HepG2 (cell line): ENCODE measurements around the gene CSTF2. TPM values are rescaled to one million over a fixed set of nuclear protein-coding genes. Genes with fewer than 3 reads are reported as not detected.

Source experiments
- ATAC-seq: fragments of 200-7000 bp; cut with Tn5 transposase; 3 replicates; pipeline ENCODE4 v1.9.1; 2020; ENCODE audit warnings: mild to moderate bottlenecking, moderate library complexity
- BruUV-seq: library from RNA; stranded (reverse); fragments of 400-500 nt; replicated peaks from 2 replicates; lab custom pipeline; 2021; lab: Mats Ljungman, UMichigan
- CTCF ChIA-PET: fragments of 300-600 bp; formaldehyde crosslinking; extraction: SDS; loops from one replicate; lab custom pipeline; 2021; ENCODE audit warnings: low total read pairs, inconsistent platforms, low intra/inter-chr PET ratio; lab: Yijun Ruan, JAX
- POLR2A ChIA-PET: fragments of 350-600 bp; sonication (Branson Sonifier 250); formaldehyde crosslinking; loops from one replicate; lab custom pipeline; 2020; ENCODE audit warnings: antibody characterized with exemption, inconsistent platforms; lab: Yijun Ruan, JAX
- DNase-seq: peaks from one replicate; pipeline ENCODE4 v3.0.0-alpha.2; 2015; ENCODE audit warnings: low spot score
- FAIRE-seq: peaks from 3 replicates; lab custom pipeline; 2011; peaks lifted over from hg19 to GRCh38; lab: Jason Lieb, UNC
- H2AFZ ChIP-seq: one replicate; pipeline ENCODE4 v1.6.1; 2011; ENCODE audit warnings: low read length, inconsistent platforms
- H3K27ac ChIP-seq: fragments of 300-600 bp; 3 replicates; pipeline ENCODE4 v1.8.0; 2011; ENCODE audit warnings: mixed run types, mild to moderate bottlenecking, mixed read lengths, low read length, inconsistent platforms; ENCODE audit not compliant: insufficient read depth; ENCODE audit errors: extremely low read length
- H3K27me3 ChIP-seq, 2 experiments: fragments of 200-600 bp in 1 of 2; 2 replicates in 1 of 2; 3 replicates in 1 of 2; pipeline versions ENCODE4 v1.6.0 to v1.8.0; 2011; ENCODE audit warnings: low read length in 2 of 2, mild to moderate bottlenecking in 2 of 2, moderate library complexity in 2 of 2, inconsistent platforms in 1 of 2; ENCODE audit not compliant: insufficient read depth in 2 of 2, control insufficient read depth in 1 of 2
- H3K36me3 ChIP-seq, 2 experiments: fragments of 200-600 bp in 1 of 2; replicated peaks in 1 of 2; 2 replicates in 1 of 2; 3 replicates in 1 of 2; pipeline versions ENCODE4 v1.5.1 to v1.8.0; 2011; ENCODE audit warnings: low read length in 2 of 2, inconsistent platforms in 1 of 2; ENCODE audit not compliant: insufficient read depth in 2 of 2, control insufficient read depth in 1 of 2
- H3K4me1 ChIP-seq: 2 replicates; pipeline ENCODE4 v1.5.1; 2012; ENCODE audit warnings: low read length, inconsistent platforms; ENCODE audit not compliant: insufficient read depth
- H3K4me2 ChIP-seq: 2 replicates; pipeline ENCODE4 v1.6.0; 2011; ENCODE audit warnings: low read depth, low read length, inconsistent platforms
- H3K4me3 ChIP-seq, 3 experiments: fragments of 200-600 bp in 1 of 3; sonication (generic), shearing (Covaris generic) in 1 of 3; replicated peaks in 1 of 3; 2 replicates each; pipeline ENCODE4 v1.5.1; 2011 to 2016; ENCODE audit warnings: low read length in 3 of 3, inconsistent platforms in 2 of 3, low read depth in 2 of 3, mild to moderate bottlenecking in 2 of 3, control low read depth in 1 of 3, mixed read lengths in 1 of 3; ENCODE audit not compliant: insufficient read depth in 1 of 3
- H3K79me2 ChIP-seq: one replicate; pipeline ENCODE4 v1.6.1; 2011; ENCODE audit warnings: low read length, inconsistent platforms; ENCODE audit not compliant: insufficient read depth
- H3K9ac ChIP-seq: 2 replicates; pipeline ENCODE4 v1.6.0; 2011; ENCODE audit warnings: mild to moderate bottlenecking, low read depth, low read length, inconsistent platforms; ENCODE audit not compliant: insufficient read depth
- H3K9me3 ChIP-seq: 2 replicates; pipeline ENCODE4 v1.5.1; 2012; ENCODE audit warnings: mild to moderate bottlenecking, low read length
- H4K20me1 ChIP-seq: 2 replicates; pipeline ENCODE4 v1.6.0; 2011; ENCODE audit warnings: inconsistent platforms, mild to moderate bottlenecking, low read length, moderate library complexity; ENCODE audit not compliant: insufficient read depth
- MAFF ChIP-seq: IDR thresholded peaks from 2 replicates; pipeline ENCODE4 v1.6.1; 2011; ENCODE audit warnings: low read depth, low read length, improper control_type of control experiment
- MAFK ChIP-seq, 2 experiments: IDR thresholded peaks in 1 of 2; conservative IDR thresholded peaks in 1 of 2; 2 replicates each; pipeline ENCODE4 v1.6.1; 2011; ENCODE audit warnings: improper control_type of control experiment in 2 of 2, low read length in 2 of 2
- TCF7 ChIP-seq: sonication (generic); IDR thresholded peaks from 2 replicates; pipeline ENCODE4 v1.6.1; 2016; ENCODE audit warnings: antibody characterized with exemption, low read depth
- THRA ChIP-seq: sonication (generic); formaldehyde crosslinking; IDR thresholded peaks from 2 replicates; pipeline ENCODE4 v1.4.0; 2020; ENCODE audit warnings: missing genetic modification reagents, borderline replicate concordance
- ZMAT5 ChIP-seq: sonication (generic); formaldehyde crosslinking; IDR thresholded peaks from 2 replicates; pipeline ENCODE4 v1.5.0; 2020; ENCODE audit warnings: mild to moderate bottlenecking, low read depth, missing genetic modification reagents, borderline replicate concordance
- ZNF557 ChIP-seq: sonication (generic); formaldehyde crosslinking; IDR thresholded peaks from 2 replicates; pipeline ENCODE4 v1.4.0; 2020; ENCODE audit warnings: missing genetic modification reagents
- WGBS: methylation state at CpG from one replicate; pipeline ENCODE4 v1.1.6; 2017; ENCODE audit warnings: low lambda C conversion rate; 5-methylcytosine and 5-hydroxymethylcytosine counted together
- in situ Hi-C: cut with HindIII; loops from 2 replicates; pipeline ENCODE4 v1.10.0; 2017; ENCODE audit warnings: low pct_unique_long_range_greater_than_20kb; ENCODE audit not compliant: extremely low pct_ligation_motif_present
- intact Hi-C: fragments of 100-400 bp; cut with micrococcal nuclease; formaldehyde crosslinking; loops from one replicate; pipeline ENCODE4 v1.10.0; 2022; ENCODE audit not compliant: unreplicated experiment
- polyA plus RNA-seq, 8 experiments: library from polyadenylated mRNA; depleted of rRNA in 3 of 8; stranded (reverse) in 7 of 8; unstranded in 1 of 8; fragments of >200 nt; fragmentation: Illumina TruSeq in 4 of 8; extraction: Trizol in 4 of 8; gene quantifications; 2 replicates each; pipeline versions ENCODE4 v1.2.1 to v1.2.3, GENCODE V29; 2011 to 2016; ENCODE audit warnings: low read depth in 4 of 8, missing spikeins in 1 of 8, mixed read lengths in 1 of 8; ENCODE audit not compliant: insufficient read depth in 1 of 8
- total RNA-seq, 5 experiments: library from RNA; depleted of rRNA; stranded (reverse); fragments of >200 nt; fragmentation: Illumina TruSeq; extraction: Trizol; gene quantifications; 2 replicates each; pipeline ENCODE4 v1.2.3, GENCODE V29; 2016; ENCODE audit warnings: low read depth in 1 of 5

Gene CSTF2
- total and polyA plus RNA-seq, 2 of the 13 experiments (the other 11 are each of a cell fraction or from before 2014, with no cell fraction given): 19.7 to 26.7 TPM

GRCh38 chrX:100812216-100813158 lies 7.7 kb upstream of the CSTF2 start:
- ChIA-PET POLR2A (no interaction called here), CTCF (no interaction called here)
- H3K27ac ChIP-seq: no peak overlapping the region
- DNase-seq (no peak), FAIRE-seq (no peak), ATAC-seq (no peak)
- in situ Hi-C loops (no loop called here), intact Hi-C loops (no loop called here)
- H3K4me3 ChIP-seq: no peak overlapping the region; a peak in 1 of 6 replicates
- H3K79me2 ChIP-seq: no peaks in the 10 kb centered on the region
- no peaks in the 10 kb centered on the region for H3K9me3 ChIP-seq
- H2AFZ ChIP-seq: peak overlapping the region; percentile 63
- peaks cover 7% of the 10 kb centered on the region; the same call in 1 of the 2 replicates for H3K4me1 ChIP-seq
- BruUV-seq: no TSS peak
- H3K9ac ChIP-seq: no peak overlapping the region
- TF ChIP-seq THRA (no peak), TCF7 (no peak), ZMAT5 (CRISPR knock-in tag) (no peak)
- no peaks in the 10 kb centered on the region for H4K20me1 ChIP-seq
- WGBS: 55% methylated on average over 2 of the region's 12 CpGs
- no peaks in the 10 kb centered on the region for H3K27me3 ChIP-seq
- H3K4me2 ChIP-seq: peak overlapping the region; percentile 66
- H3K36me3 ChIP-seq: no peaks in the 10 kb centered on the region

GRCh38 chrX:100817340-100817739 lies 2.9 kb upstream of the CSTF2 start:
- no peak overlapping the region for H2AFZ ChIP-seq
- FAIRE-seq (no peak), ATAC-seq (no peak), DNase-seq (no peak)
- peaks cover 3% of the 10 kb centered on the region for H3K79me2 ChIP-seq
- TF ChIP-seq ZNF557 (CRISPR knock-in tag) (no peak), MAFF (0 out of 2 replicates have a peak, but pooled peaks have one; percentile 20), MAFK (conservative IDR thresholded peaks at IDR 0.05 in 1 of 2, IDR thresholded peaks at IDR 0.05 in 1 of 2; ENCODE audit: low read length in 2 of 2) (peak; percentile 12 to 37; a peak in 1 of 4 replicates)
- WGBS: 0% methylated on average over 2 of the region's 2 CpGs
- no peaks in the 10 kb centered on the region for H4K20me1 ChIP-seq
- intact Hi-C loops: no loop called here
- no peaks in the 10 kb centered on the region for H3K27me3 ChIP-seq
- ChIA-PET POLR2A (no interaction called here), CTCF (no interaction called here)
- H3K36me3 ChIP-seq: 0 out of 5 replicates have a peak, but pooled peaks cover 0 to 2% of the 10 kb centered on the region in 2 experiments
- no peak overlapping the region for H3K4me2 ChIP-seq
- no peaks in the 10 kb centered on the region for H3K9me3 ChIP-seq
- no peak overlapping the region for H3K4me3 ChIP-seq
- H3K27ac ChIP-seq: no peak overlapping the region
- H3K9ac ChIP-seq: no peak overlapping the region
- BruUV-seq: no TSS peak
- H3K4me1 ChIP-seq: peaks cover 11% of the 10 kb centered on the region; the same call in 1 of the 2 replicates
- in situ Hi-C loops: no loop called here
